Measurements from ENCODE around the gene PPP4C. TPM values are rescaled to one million over a fixed set of nuclear protein-coding genes. Genes with fewer than 3 reads are reported as not detected.
A peak's percentile ranks its signal among the peaks of the same experiment; 100 is the strongest.

The PPP4C gene
- polyA plus RNA-seq, 3 donors: 186 to 388 (median 279) TPM

DNA sequence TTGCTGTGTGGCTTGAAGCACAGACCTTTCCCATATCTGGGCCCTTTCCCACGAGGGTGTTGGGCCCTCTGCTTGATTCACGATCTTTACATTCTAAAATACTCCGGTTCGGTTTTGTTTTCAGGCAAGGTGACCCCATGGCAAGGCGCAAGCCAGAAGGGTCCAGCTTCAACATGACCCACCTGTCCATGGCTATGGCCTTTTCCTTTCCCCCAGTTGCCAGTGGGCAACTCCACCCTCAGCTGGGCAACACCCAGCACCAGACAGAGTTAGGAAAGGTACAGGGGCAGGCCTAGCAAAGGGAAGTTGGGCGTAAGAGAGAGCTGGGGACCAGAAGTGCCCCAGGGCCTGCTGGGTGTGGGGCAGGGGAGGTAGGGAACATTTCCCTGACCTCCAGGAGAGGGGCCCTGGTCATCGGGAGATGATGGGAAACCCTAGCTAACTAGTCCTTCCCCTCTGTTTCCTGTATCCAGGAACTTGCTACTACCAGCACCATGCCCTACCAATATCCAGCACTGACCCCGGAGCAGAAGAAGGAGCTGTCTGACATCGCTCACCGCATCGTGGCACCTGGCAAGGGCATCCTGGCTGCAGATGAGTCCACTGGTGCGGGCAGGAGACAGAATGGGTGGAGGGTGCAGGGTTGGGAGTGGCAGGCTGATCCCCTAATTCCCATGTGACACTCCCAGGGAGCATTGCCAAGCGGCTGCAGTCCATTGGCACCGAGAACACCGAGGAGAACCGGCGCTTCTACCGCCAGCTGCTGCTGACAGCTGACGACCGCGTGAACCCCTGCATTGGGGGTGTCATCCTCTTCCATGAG lies 8.8 kb upstream of the PPP4C start:
- 58% methylated on average over 9 of the region's 21 CpGs for WGBS (ENCODE audit: insufficient coverage)
- H2AFZ ChIP-seq (ENCODE audit: insufficient read depth, low read depth, low read length, poor library complexity, severe bottlenecking): no peak overlapping the region
- peak overlapping the region; percentile 93 to 97 for H3K4me3 Mint-ChIP-seq
- DNase-seq: peak in 2 of 3 donors; percentile 39 to 43
- peaks cover 72% of the 10 kb centered on the region for H3K79me2 ChIP-seq (ENCODE audit: insufficient read depth, low read length)
- peaks cover 49 to 56% of the 10 kb centered on the region in 2 donors for H3K36me3 Mint-ChIP-seq
- H3K27me3 Mint-ChIP-seq (ENCODE audit: low read depth in 3 of 3): no peaks in the 10 kb centered on the region
- peaks cover 42 to 55% of the 10 kb centered on the region in 2 donors for H3K4me1 ChIP-seq (ENCODE audit: control insufficient read depth in 1 of 2, insufficient read depth in 2 of 2, low read length in 2 of 2)
- no peaks in the 10 kb centered on the region for H3K27me3 ChIP-seq (ENCODE audit: control insufficient read depth in 2 of 2, insufficient read depth in 2 of 2, low read length in 2 of 2)
- no peaks in the 10 kb centered on the region for H3K9me3 ChIP-seq (replicated peaks in 1 of 2; ENCODE audit: control insufficient read depth in 1 of 2, insufficient read depth in 1 of 2, low read length in 2 of 2)
- H3K4me3 ChIP-seq (replicated peaks in 1 of 3; ENCODE audit: low read depth in 2 of 3, low read length in 3 of 3): peak overlapping the region; percentile 95 to 99 (median 97)
- H3K27ac Mint-ChIP-seq: peak overlapping the region; percentile 92 to 97 (median 97)
- H3K9ac ChIP-seq (ENCODE audit: insufficient read depth, low read length, poor library complexity, severe bottlenecking): peak overlapping the region; percentile 90
- H3K27ac ChIP-seq (ENCODE audit: low read depth in 1 of 2, low read length in 2 of 2): peak overlapping the region; percentile 94
- H4K20me1 ChIP-seq (ENCODE audit: insufficient read depth, low read length): peaks cover 64% of the 10 kb centered on the region
- H3K4me2 ChIP-seq (replicated peaks; ENCODE audit: extremely low read depth, low read length, poor library complexity, severe bottlenecking): peak overlapping the region; percentile 87
- peaks cover 40% of the 10 kb centered on the region for H3K4me1 Mint-ChIP-seq
- H3K9me3 Mint-ChIP-seq: peaks cover 0 to 2% (median 0%) of the 10 kb centered on the region in 7 donors
- TF ChIP-seq, protein P1, sequence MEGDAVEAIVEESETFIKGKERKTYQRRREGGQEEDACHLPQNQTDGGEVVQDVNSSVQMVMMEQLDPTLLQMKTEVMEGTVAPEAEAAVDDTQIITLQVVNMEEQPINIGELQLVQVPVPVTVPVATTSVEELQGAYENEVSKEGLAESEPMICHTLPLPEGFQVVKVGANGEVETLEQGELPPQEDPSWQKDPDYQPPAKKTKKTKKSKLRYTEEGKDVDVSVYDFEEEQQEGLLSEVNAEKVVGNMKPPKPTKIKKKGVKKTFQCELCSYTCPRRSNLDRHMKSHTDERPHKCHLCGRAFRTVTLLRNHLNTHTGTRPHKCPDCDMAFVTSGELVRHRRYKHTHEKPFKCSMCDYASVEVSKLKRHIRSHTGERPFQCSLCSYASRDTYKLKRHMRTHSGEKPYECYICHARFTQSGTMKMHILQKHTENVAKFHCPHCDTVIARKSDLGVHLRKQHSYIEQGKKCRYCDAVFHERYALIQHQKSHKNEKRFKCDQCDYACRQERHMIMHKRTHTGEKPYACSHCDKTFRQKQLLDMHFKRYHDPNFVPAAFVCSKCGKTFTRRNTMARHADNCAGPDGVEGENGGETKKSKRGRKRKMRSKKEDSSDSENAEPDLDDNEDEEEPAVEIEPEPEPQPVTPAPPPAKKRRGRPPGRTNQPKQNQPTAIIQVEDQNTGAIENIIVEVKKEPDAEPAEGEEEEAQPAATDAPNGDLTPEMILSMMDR (IDR thresholded peaks at IDR 0.05): no peak
- H3K36me3 ChIP-seq (replicated peaks in 1 of 2; ENCODE audit: control insufficient read depth in 1 of 2, insufficient read depth in 2 of 2, low read length in 2 of 2): peaks cover 49 to 53% of the 10 kb centered on the region in 2 donors
- intact Hi-C loops (cut with micrococcal nuclease): loop anchor here (1.0 to 5.0 kb wide), 2 partner anchors 8 to 55 kb away; partner anchors contain the start of genes MAPK3 (in 2 of the 2) and PPP4C (in 1 of the 2)

DNA sequence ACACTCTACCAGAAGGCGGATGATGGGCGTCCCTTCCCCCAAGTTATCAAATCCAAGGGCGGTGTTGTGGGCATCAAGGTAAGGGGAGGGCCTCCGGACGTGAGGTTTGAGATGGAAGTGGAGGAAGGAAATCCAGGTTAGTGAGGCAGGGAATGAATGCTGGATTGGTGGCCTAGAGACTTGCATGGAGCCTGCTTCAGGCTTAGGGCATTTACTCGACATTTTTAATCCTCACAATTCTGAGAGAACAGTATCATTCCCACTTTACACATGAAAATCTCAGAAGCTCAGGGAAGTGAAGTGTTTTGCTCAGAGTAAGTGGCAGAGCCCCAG lies 8.2 kb upstream of the PPP4C start:
- H3K4me1 Mint-ChIP-seq: peaks cover 40% of the 10 kb centered on the region
- peaks cover 0 to 2% (median 0%) of the 10 kb centered on the region in 7 donors for H3K9me3 Mint-ChIP-seq
- peak overlapping the region; percentile 93 to 97 for H3K4me3 Mint-ChIP-seq
- no peaks in the 10 kb centered on the region for H3K27me3 Mint-ChIP-seq (ENCODE audit: low read depth in 3 of 3)
- H3K27ac Mint-ChIP-seq: peak overlapping the region in 5 of 7 donors; percentile 28 to 97 (median 97)
- intact Hi-C loops (cut with micrococcal nuclease): loop anchor here (5.0 kb wide), 1 partner anchor 55 kb away; the partner anchor contains the start of gene MAPK3 (in 2 of the 2)
- peaks cover 42 to 55% of the 10 kb centered on the region in 2 donors for H3K4me1 ChIP-seq (ENCODE audit: control insufficient read depth in 1 of 2, insufficient read depth in 2 of 2, low read length in 2 of 2)
- TF ChIP-seq, protein P1 (IDR thresholded peaks at IDR 0.05): no peak
- peak overlapping the region; percentile 94 for H3K27ac ChIP-seq (ENCODE audit: low read depth in 1 of 2, low read length in 2 of 2)
- H3K79me2 ChIP-seq (ENCODE audit: insufficient read depth, low read length): peaks cover 78% of the 10 kb centered on the region
- peak overlapping the region in 1 of 3 experiments; percentile 97 for H3K4me3 ChIP-seq (replicated peaks in 1 of 3; ENCODE audit: low read depth in 2 of 3, low read length in 3 of 3)
- WGBS (ENCODE audit: insufficient coverage): no CpG with 5 or more reads among the region's 6 CpGs
- H4K20me1 ChIP-seq (ENCODE audit: insufficient read depth, low read length): peaks cover 65% of the 10 kb centered on the region
- H3K9me3 ChIP-seq (replicated peaks in 1 of 2; ENCODE audit: control insufficient read depth in 1 of 2, insufficient read depth in 1 of 2, low read length in 2 of 2): no peaks in the 10 kb centered on the region
- H3K36me3 ChIP-seq (replicated peaks in 1 of 2; ENCODE audit: control insufficient read depth in 1 of 2, insufficient read depth in 2 of 2, low read length in 2 of 2): peaks cover 54 to 59% of the 10 kb centered on the region in 2 donors
- no peak overlapping the region for H2AFZ ChIP-seq (ENCODE audit: insufficient read depth, low read depth, low read length, poor library complexity, severe bottlenecking)
- no peak for DNase-seq
- peak overlapping the region; percentile 87 for H3K4me2 ChIP-seq (replicated peaks; ENCODE audit: extremely low read depth, low read length, poor library complexity, severe bottlenecking)
- H3K27me3 ChIP-seq (ENCODE audit: control insufficient read depth in 2 of 2, insufficient read depth in 2 of 2, low read length in 2 of 2): no peaks in the 10 kb centered on the region
- H3K9ac ChIP-seq (ENCODE audit: insufficient read depth, low read length, poor library complexity, severe bottlenecking): peak overlapping the region; percentile 90
- H3K36me3 Mint-ChIP-seq: peaks cover 55 to 61% of the 10 kb centered on the region in 2 donors

Measured in CD14-positive monocyte (primary cell).